GM23338 (cell line): ENCODE results near the gene CYB5B. TPM values are rescaled to one million over a fixed set of nuclear protein-coding genes. Genes with fewer than 3 reads are reported as not detected.

ENCODE experiments used
- ATAC-seq: fragments of 200-7000 bp; cut with Tn5 transposase; 3 replicates; pipeline ENCODE4 v1.9.1; 2020
- DNase-seq: peaks from one replicate; pipeline ENCODE4 v3.0.0-alpha.2; 2015; ENCODE audit warnings: low spot score
- H2AFZ ChIP-seq: fragments of 200-600 bp; sonication (generic); 2 replicates; pipeline ENCODE4 v1.8.0; 2016; ENCODE audit warnings: antibody characterized with exemption, mild to moderate bottlenecking, moderate library complexity
- H3F3A ChIP-seq: fragments of 200-600 bp; sonication (generic); replicated peaks from 2 replicates; pipeline ENCODE4 v1.8.0; 2017; ENCODE audit warnings: antibody characterized with exemption, mixed run types, low read depth
- H3K27ac ChIP-seq: fragments of 200-600 bp; sonication (generic); 2 replicates; pipeline ENCODE4 v1.6.1; 2016; ENCODE audit warnings: low read depth
- H3K27me3 ChIP-seq: fragments of 200-600 bp; sonication (generic); 2 replicates; pipeline ENCODE4 v1.8.0; 2016; ENCODE audit warnings: mild to moderate bottlenecking, mixed run types, moderate library complexity; ENCODE audit not compliant: insufficient read depth
- H3K36me3 ChIP-seq: fragments of 200-600 bp; sonication (generic); 2 replicates; pipeline ENCODE4 v1.8.0; 2016; ENCODE audit warnings: mild to moderate bottlenecking; ENCODE audit not compliant: insufficient read depth
- H3K4me1 ChIP-seq: fragments of 200-600 bp; sonication (generic); 2 replicates; pipeline ENCODE4 v1.8.0; 2016; ENCODE audit warnings: mild to moderate bottlenecking, moderate library complexity; ENCODE audit not compliant: insufficient read depth
- H3K4me2 ChIP-seq: fragments of 200-600 bp; sonication (generic); 2 replicates; pipeline ENCODE4 v1.7.1; 2017; ENCODE audit warnings: mixed run types
- H3K4me3 ChIP-seq: fragments of 200-600 bp; sonication (generic); 2 replicates; pipeline ENCODE4 v1.6.1; 2016; ENCODE audit warnings: mixed run types
- H3K79me2 ChIP-seq: fragments of 200-600 bp; sonication (generic); replicated peaks from 2 replicates; pipeline ENCODE4 v1.8.0; 2017; ENCODE audit warnings: mild to moderate bottlenecking; ENCODE audit not compliant: insufficient read depth
- H3K9me2 ChIP-seq: fragments of 200-600 bp; sonication (generic); 2 replicates; pipeline ENCODE4 v1.8.0; 2017; ENCODE audit not compliant: insufficient read depth
- H4K20me1 ChIP-seq: fragments of 200-600 bp; sonication (generic); replicated peaks from 2 replicates; pipeline ENCODE4 v1.8.0; 2017; ENCODE audit warnings: mild to moderate bottlenecking; ENCODE audit not compliant: insufficient read depth
- H3K27ac Mint-ChIP-seq: 2 replicates; pipeline ENCODE4 v1.8.0; 2020; ENCODE audit warnings: inconsistent platforms, mild to moderate bottlenecking, moderate library complexity, mixed read lengths
- H3K27me3 Mint-ChIP-seq: 3 replicates; pipeline ENCODE4 v1.8.0; 2022; ENCODE audit warnings: low read depth, mild to moderate bottlenecking, moderate library complexity, mixed read lengths, inconsistent platforms; ENCODE audit not compliant: insufficient read depth, poor library complexity
- H3K36me3 Mint-ChIP-seq: 3 replicates; pipeline ENCODE4 v1.8.0; 2021; ENCODE audit warnings: low read depth, mild to moderate bottlenecking, inconsistent platforms, moderate library complexity, mixed read lengths
- H3K4me1 Mint-ChIP-seq: 3 replicates; pipeline ENCODE4 v1.8.0; 2020; ENCODE audit warnings: mild to moderate bottlenecking, inconsistent platforms, mixed read lengths
- H3K4me3 Mint-ChIP-seq: 3 replicates; pipeline ENCODE4 v1.8.0; 2021; ENCODE audit warnings: moderate library complexity, mild to moderate bottlenecking, inconsistent platforms, mixed read lengths
- H3K9me3 Mint-ChIP-seq: 3 replicates; pipeline ENCODE4 v1.8.0; 2020; ENCODE audit warnings: moderate library complexity, mild to moderate bottlenecking, inconsistent platforms, mixed read lengths
- CREB1 ChIP-seq: fragments of 250-450 bp; sonication (Bioruptor Pico); IDR thresholded peaks from 2 replicates; pipeline ENCODE4 v1.5.0; 2020; ENCODE audit warnings: low read depth, mild to moderate bottlenecking, moderate library complexity
- EZH2 ChIP-seq: fragments of 200-600 bp; sonication (generic); IDR thresholded peaks from one replicate; pipeline ENCODE4 v1.8.0; 2017; ENCODE audit warnings: antibody characterized with exemption, mild to moderate bottlenecking, low read depth; ENCODE audit not compliant: unreplicated experiment
- EZH2phosphoT487 ChIP-seq: fragments of 200-600 bp; sonication (generic); IDR thresholded peaks from one replicate; pipeline ENCODE4 v1.8.1; 2018; ENCODE audit warnings: antibody characterized with exemption; ENCODE audit not compliant: unreplicated experiment
- JUNB ChIP-seq: IDR thresholded peaks from one replicate; pipeline ENCODE4 v1.6.1; 2016; ENCODE audit warnings: antibody characterized with exemption; ENCODE audit not compliant: unreplicated experiment
- NANOG ChIP-seq: IDR thresholded peaks from 2 replicates; pipeline ENCODE4 v1.6.1; 2016; ENCODE audit warnings: antibody characterized with exemption, borderline replicate concordance
- POLR2AphosphoS5 ChIP-seq: IDR thresholded peaks from 2 replicates; pipeline ENCODE4 v1.6.1; 2016; ENCODE audit warnings: antibody characterized with exemption, low read depth
- STAT1 ChIP-seq: IDR thresholded peaks from one replicate; pipeline ENCODE4 v1.6.1; 2016; ENCODE audit warnings: antibody characterized with exemption; ENCODE audit not compliant: unreplicated experiment
- ZNF114 ChIP-seq: fragments of 250-450 bp; sonication (Bioruptor Pico); IDR thresholded peaks from 2 replicates; pipeline ENCODE4 v1.5.0; 2020; ENCODE audit warnings: mild to moderate bottlenecking, moderate library complexity
- ZNF331 ChIP-seq: fragments of 250-450 bp; sonication (Bioruptor Pico); IDR thresholded peaks from 2 replicates; pipeline ENCODE4 v1.5.0; 2020; ENCODE audit warnings: low read depth, mild to moderate bottlenecking, moderate library complexity
- polyA plus RNA-seq: library from polyadenylated mRNA; unstranded; fragments of >200 nt; fragmentation: Nextera tagmentation; extraction: Ambion mirVana; gene quantifications from 2 replicates; pipeline ENCODE4 v1.2.1, GENCODE V29; 2016
- total RNA-seq: library from RNA; depleted of rRNA; stranded (reverse); fragments of >200 nt; shearing (Covaris generic); gene quantifications from 2 replicates; pipeline ENCODE4 v1.2.3, GENCODE V29; 2014
- TF ChIP-seq, protein P1 (sequence below): IDR thresholded peaks from one replicate; pipeline ENCODE4 v1.6.1; 2018; ENCODE audit warnings: antibody characterized with exemption; ENCODE audit not compliant: unreplicated experiment
- TF ChIP-seq, protein P2 (sequence below): IDR thresholded peaks from 2 replicates; pipeline ENCODE4 v1.6.1; 2016; ENCODE audit warnings: antibody characterized with exemption
- TF ChIP-seq, protein P3 (sequence below), 2 experiments: fragments of 200-600 bp in 1 of 2; sonication (generic) in 1 of 2; conservative IDR thresholded peaks; 2 replicates each; pipeline versions ENCODE4 v1.5.1 to v1.6.1; 2016 to 2017; ENCODE audit warnings: antibody characterized with exemption in 2 of 2, low read depth in 2 of 2, mild to moderate bottlenecking in 2 of 2, moderate library complexity in 1 of 2
- TF ChIP-seq, protein P4 (sequence below): fragments of 250-450 bp; sonication (Bioruptor Pico); IDR thresholded peaks from 2 replicates; pipeline ENCODE4 v1.5.0; 2020; ENCODE audit warnings: mild to moderate bottlenecking, moderate library complexity

Gene CYB5B
- total and polyA plus RNA-seq, 2 experiments from 2014 or later, result 72.0 to 110 TPM

DNA sequence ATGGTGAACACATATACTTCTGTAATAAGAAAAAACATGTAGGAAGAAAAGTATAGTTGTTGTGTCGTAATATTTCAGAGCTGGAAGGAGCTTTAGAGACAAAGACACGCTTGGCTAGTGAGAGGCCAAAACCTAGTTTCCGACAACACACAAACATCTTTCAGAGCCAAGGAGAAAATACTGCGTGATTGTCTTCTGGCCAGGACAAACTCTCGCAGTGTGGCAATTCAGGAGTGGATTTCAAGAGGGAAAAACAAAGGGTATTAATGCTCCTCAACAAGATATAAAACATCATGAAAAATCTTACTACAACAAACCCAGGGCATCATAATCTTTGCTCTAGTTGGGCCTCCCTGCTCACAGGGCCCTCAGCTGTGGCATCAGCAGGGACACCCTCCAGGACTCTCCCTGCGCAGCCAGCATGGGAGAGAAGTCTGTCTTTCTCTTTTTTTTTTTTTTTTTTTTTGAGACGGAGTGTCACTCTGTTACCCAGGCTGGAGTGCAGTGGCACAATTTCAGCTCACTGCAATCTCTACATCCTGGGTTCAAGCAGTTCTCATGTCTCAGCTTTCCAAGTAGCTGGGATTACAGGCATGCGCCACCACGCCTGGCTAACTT lies 66.4 kb downstream of the CYB5B start:
- no peaks in the 10 kb centered on the region for H3K79me2 ChIP-seq
- no peak overlapping the region for H3K27ac ChIP-seq
- H3K27me3 ChIP-seq, result no peaks in the 10 kb centered on the region
- Mint-ChIP-seq H3K36me3 (no peaks in the 10 kb centered on the region), H3K27ac (no peak overlapping the region), H3K4me3 (no peak overlapping the region), H3K4me1 (no peaks in the 10 kb centered on the region; the same call in 2 of the 3 replicates), H3K9me3 (no peaks in the 10 kb centered on the region), H3K27me3 (peaks cover 6% of the 10 kb centered on the region)
- no peak overlapping the region for H3K4me2 ChIP-seq
- no peak overlapping the region for H3K4me3 ChIP-seq
- H3K36me3 ChIP-seq, result no peaks in the 10 kb centered on the region
- no peaks in the 10 kb centered on the region for H3K4me1 ChIP-seq
- H3F3A ChIP-seq, result no peaks in the 10 kb centered on the region
- H3K9me2 ChIP-seq, result no peaks in the 10 kb centered on the region
- ATAC-seq (no peak), DNase-seq (no peak)
- no peaks in the 10 kb centered on the region for H4K20me1 ChIP-seq
- no peak overlapping the region for H2AFZ ChIP-seq
- no peak for TF ChIP-seq EZH2phosphoT487
- no peak for TF ChIP-seq ZNF114 (CRISPR knock-in tag)
- TF ChIP-seq NANOG, result no peak
- TF ChIP-seq, protein P1, sequence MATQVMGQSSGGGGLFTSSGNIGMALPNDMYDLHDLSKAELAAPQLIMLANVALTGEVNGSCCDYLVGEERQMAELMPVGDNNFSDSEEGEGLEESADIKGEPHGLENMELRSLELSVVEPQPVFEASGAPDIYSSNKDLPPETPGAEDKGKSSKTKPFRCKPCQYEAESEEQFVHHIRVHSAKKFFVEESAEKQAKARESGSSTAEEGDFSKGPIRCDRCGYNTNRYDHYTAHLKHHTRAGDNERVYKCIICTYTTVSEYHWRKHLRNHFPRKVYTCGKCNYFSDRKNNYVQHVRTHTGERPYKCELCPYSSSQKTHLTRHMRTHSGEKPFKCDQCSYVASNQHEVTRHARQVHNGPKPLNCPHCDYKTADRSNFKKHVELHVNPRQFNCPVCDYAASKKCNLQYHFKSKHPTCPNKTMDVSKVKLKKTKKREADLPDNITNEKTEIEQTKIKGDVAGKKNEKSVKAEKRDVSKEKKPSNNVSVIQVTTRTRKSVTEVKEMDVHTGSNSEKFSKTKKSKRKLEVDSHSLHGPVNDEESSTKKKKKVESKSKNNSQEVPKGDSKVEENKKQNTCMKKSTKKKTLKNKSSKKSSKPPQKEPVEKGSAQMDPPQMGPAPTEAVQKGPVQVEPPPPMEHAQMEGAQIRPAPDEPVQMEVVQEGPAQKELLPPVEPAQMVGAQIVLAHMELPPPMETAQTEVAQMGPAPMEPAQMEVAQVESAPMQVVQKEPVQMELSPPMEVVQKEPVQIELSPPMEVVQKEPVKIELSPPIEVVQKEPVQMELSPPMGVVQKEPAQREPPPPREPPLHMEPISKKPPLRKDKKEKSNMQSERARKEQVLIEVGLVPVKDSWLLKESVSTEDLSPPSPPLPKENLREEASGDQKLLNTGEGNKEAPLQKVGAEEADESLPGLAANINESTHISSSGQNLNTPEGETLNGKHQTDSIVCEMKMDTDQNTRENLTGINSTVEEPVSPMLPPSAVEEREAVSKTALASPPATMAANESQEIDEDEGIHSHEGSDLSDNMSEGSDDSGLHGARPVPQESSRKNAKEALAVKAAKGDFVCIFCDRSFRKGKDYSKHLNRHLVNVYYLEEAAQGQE, result no peak
- TF ChIP-seq, protein P2, sequence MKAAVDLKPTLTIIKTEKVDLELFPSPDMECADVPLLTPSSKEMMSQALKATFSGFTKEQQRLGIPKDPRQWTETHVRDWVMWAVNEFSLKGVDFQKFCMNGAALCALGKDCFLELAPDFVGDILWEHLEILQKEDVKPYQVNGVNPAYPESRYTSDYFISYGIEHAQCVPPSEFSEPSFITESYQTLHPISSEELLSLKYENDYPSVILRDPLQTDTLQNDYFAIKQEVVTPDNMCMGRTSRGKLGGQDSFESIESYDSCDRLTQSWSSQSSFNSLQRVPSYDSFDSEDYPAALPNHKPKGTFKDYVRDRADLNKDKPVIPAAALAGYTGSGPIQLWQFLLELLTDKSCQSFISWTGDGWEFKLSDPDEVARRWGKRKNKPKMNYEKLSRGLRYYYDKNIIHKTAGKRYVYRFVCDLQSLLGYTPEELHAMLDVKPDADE, result no peak
- no peak for TF ChIP-seq JUNB
- TF ChIP-seq EZH2, result no peak
- no peak for TF ChIP-seq CREB1
- no peak for TF ChIP-seq POLR2AphosphoS5
- no peak for TF ChIP-seq STAT1
- TF ChIP-seq ZNF331, result no peak
- TF ChIP-seq, protein P3, sequence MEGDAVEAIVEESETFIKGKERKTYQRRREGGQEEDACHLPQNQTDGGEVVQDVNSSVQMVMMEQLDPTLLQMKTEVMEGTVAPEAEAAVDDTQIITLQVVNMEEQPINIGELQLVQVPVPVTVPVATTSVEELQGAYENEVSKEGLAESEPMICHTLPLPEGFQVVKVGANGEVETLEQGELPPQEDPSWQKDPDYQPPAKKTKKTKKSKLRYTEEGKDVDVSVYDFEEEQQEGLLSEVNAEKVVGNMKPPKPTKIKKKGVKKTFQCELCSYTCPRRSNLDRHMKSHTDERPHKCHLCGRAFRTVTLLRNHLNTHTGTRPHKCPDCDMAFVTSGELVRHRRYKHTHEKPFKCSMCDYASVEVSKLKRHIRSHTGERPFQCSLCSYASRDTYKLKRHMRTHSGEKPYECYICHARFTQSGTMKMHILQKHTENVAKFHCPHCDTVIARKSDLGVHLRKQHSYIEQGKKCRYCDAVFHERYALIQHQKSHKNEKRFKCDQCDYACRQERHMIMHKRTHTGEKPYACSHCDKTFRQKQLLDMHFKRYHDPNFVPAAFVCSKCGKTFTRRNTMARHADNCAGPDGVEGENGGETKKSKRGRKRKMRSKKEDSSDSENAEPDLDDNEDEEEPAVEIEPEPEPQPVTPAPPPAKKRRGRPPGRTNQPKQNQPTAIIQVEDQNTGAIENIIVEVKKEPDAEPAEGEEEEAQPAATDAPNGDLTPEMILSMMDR (conservative IDR thresholded peaks at IDR 0.05; ENCODE audit: low read depth in 2 of 2), result no peak
- TF ChIP-seq, protein P4, sequence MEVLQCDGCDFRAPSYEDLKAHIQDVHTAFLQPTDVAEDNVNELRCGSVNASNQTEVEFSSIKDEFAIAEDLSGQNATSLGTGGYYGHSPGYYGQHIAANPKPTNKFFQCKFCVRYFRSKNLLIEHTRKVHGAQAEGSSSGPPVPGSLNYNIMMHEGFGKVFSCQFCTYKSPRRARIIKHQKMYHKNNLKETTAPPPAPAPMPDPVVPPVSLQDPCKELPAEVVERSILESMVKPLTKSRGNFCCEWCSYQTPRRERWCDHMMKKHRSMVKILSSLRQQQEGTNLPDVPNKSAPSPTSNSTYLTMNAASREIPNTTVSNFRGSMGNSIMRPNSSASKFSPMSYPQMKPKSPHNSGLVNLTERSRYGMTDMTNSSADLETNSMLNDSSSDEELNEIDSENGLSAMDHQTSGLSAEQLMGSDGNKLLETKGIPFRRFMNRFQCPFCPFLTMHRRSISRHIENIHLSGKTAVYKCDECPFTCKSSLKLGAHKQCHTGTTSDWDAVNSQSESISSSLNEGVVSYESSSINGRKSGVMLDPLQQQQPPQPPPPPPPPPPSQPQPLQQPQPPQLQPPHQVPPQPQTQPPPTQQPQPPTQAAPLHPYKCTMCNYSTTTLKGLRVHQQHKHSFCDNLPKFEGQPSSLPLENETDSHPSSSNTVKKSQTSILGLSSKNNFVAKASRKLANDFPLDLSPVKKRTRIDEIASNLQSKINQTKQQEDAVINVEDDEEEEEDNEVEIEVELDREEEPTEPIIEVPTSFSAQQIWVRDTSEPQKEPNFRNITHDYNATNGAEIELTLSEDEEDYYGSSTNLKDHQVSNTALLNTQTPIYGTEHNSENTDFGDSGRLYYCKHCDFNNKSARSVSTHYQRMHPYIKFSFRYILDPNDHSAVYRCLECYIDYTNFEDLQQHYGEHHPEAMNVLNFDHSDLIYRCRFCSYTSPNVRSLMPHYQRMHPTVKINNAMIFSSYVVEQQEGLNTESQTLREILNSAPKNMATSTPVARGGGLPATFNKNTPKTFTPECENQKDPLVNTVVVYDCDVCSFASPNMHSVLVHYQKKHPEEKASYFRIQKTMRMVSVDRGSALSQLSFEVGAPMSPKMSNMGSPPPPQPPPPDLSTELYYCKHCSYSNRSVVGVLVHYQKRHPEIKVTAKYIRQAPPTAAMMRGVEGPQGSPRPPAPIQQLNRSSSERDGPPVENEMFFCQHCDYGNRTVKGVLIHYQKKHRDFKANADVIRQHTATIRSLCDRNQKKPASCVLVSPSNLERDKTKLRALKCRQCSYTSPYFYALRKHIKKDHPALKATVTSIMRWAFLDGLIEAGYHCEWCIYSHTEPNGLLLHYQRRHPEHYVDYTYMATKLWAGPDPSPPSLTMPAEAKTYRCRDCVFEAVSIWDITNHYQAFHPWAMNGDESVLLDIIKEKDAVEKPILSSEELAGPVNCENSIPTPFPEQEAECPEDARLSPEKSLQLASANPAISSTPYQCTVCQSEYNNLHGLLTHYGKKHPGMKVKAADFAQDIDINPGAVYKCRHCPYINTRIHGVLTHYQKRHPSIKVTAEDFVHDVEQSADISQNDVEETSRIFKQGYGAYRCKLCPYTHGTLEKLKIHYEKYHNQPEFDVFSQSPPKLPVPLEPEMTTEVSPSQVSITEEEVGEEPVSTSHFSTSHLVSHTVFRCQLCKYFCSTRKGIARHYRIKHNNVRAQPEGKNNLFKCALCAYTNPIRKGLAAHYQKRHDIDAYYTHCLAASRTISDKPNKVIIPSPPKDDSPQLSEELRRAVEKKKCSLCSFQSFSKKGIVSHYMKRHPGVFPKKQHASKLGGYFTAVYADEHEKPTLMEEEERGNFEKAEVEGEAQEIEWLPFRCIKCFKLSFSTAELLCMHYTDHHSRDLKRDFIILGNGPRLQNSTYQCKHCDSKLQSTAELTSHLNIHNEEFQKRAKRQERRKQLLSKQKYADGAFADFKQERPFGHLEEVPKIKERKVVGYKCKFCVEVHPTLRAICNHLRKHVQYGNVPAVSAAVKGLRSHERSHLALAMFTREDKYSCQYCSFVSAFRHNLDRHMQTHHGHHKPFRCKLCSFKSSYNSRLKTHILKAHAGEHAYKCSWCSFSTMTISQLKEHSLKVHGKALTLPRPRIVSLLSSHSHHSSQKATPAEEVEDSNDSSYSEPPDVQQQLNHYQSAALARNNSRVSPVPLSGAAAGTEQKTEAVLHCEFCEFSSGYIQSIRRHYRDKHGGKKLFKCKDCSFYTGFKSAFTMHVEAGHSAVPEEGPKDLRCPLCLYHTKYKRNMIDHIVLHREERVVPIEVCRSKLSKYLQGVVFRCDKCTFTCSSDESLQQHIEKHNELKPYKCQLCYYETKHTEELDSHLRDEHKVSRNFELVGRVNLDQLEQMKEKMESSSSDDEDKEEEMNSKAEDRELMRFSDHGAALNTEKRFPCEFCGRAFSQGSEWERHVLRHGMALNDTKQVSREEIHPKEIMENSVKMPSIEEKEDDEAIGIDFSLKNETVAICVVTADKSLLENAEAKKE (CRISPR knock-in tag), result no peak
